H1 (cell line): ENCODE results near the gene NRK. TPM values are rescaled to one million over a fixed set of nuclear protein-coding genes. Genes with fewer than 3 reads are reported as not detected.

ENCODE experiments used
- HDAC6 ChIP-seq: IDR thresholded peaks from one replicate; pipeline ENCODE4 v1.7.1; 2012; ENCODE audit warnings: low read depth, mild to moderate bottlenecking, inconsistent platforms, low read length, moderate library complexity
- polyA plus RNA-seq, 7 experiments: library from polyadenylated mRNA; depleted of rRNA in 3 of 7; stranded (reverse) in 5 of 7; unstranded in 2 of 7; fragments of >200 nt in 5 of 7; fragments of 200-250 nt in 2 of 7; gene quantifications; 1 replicate in 5 of 7; 2 replicates in 1 of 7; 4 replicates in 1 of 7; pipeline versions ENCODE4 v1.2.1 to v1.2.3, GENCODE V29; 2011 to 2013; ENCODE audit warnings: missing spikeins in 2 of 7, mixed read lengths in 2 of 7
- total RNA-seq: library from RNA; stranded (reverse); fragmentation: NEBNext Ultra II Directional; extraction: Animal tissue kit (Norgen Biotek cat#: 25700); gene quantifications from 2 replicates; pipeline ENCODE4 v1.2.1, GENCODE V29; 2021

The NRK gene
- total and polyA plus RNA-seq, 2 of the 8 experiments (the other 6 are each of a cell fraction or from before 2014, with no cell fraction given) = 0.86 to 8.3 TPM

GRCh38 chrX:105816517-105816916 is 5.8 kb upstream of the NRK start (continued):
- no peak for TF ChIP-seq HDAC6
- TF ChIP-seq, all 59 proteins: peak for 0
